ENCODE data around the gene PRM2.

PRM2 gene

GRCh38 chr16:11319529-11320146 lies 43.4 kb upstream of the PRM2 start:
- no peaks in the 10 kb centered on the region for H3K27me3 ChIP-seq (replicated peaks in 2 of 5; ENCODE audit: control insufficient read depth in 4 of 5, insufficient read depth in 5 of 5, low read length in 4 of 5)
- H3K9me3 ChIP-seq (ENCODE audit: control extremely low read depth in 1 of 5, control insufficient read depth in 4 of 5, insufficient read depth in 2 of 5, low read depth in 1 of 5, low read length in 4 of 5) = no peaks in the 10 kb centered on the region
- 89% methylated on average over 7 of the region's 8 CpGs for WGBS (ENCODE audit: insufficient coverage)
- POLR2A ChIA-PET = no interaction called here
- no peak overlapping the region for H3K27ac ChIP-seq (ENCODE audit: insufficient read depth in 1 of 2, low read depth in 1 of 2, low read length in 2 of 2, poor library complexity in 1 of 2, severe bottlenecking in 2 of 2)
- DNase-seq = peak in 2 of 3 donors; percentile 40 to 55
- no peaks in the 10 kb centered on the region for H3K36me3 ChIP-seq (ENCODE audit: control insufficient read depth in 4 of 4, insufficient read depth in 4 of 4, low read length in 3 of 4)
- H3K4me3 ChIP-seq (ENCODE audit: control insufficient read depth in 1 of 7, extremely low read depth in 1 of 7, insufficient read depth in 4 of 7, low read depth in 2 of 7, low read length in 6 of 7) = no peak overlapping the region
- no peaks in the 10 kb centered on the region for H3K4me1 ChIP-seq (ENCODE audit: control extremely low read depth in 1 of 4, control insufficient read depth in 4 of 4, insufficient read depth in 4 of 4, low read length in 3 of 4)
- CTCF ChIA-PET = no interaction called here

DNA sequence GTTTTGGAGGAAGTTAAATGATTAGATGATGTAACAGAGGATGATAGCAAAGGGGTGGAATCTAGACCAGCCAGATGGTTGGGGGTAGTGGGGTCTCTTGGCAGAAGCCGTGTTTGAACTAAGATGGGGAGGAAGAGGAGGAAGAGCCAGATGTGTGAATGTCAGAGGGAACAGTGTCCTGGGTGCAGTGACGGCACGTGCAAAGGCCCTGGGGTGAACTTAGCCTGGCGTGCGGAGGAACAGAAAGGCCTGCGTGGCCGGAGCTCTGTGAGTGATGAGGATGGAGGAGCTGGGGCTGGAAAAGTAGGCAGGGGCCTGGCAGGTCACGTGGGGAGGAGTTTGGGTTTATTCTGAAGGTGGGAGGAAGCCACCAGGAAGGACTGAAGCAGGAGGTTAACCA lies 42.5 kb upstream of the PRM2 start:
- POLR2A ChIA-PET = no interaction called here

DNA sequence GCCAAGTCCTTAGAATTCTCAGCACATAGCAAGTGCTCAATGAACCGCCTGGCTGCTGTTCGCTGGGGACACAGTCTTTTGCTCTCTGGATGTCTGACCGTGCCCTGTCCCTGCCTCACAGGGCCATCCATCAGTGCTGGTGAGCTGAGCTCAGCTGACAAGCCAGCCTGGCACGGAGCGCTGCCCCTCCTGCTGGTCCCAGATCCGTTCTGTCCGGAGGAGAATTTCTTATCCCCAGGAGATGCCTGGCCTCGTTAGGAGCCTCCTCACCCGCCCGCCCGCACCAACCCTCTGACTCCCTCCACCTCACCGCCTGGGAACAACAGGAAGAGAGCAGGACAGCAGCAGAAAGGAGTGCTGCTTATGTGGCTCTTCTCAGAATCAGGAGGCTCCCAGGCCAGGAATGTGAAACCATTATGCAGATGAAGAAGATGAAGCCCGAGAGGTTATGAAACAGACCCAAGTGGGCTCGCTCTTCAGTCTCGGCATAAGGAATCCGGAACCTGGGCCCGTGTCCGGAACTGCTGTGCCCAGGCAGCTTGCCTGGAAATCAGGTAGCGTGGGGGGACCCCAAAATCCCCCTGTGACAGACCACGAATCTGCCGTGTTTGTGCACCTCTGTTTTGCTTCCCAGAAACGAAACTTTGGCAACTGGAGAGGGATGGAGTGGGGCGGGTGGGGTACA lies 40.2 kb upstream of the PRM2 start:
- Histone ChIP-seq H3K4me3 (ENCODE audit: control insufficient read depth in 1 of 7, extremely low read depth in 1 of 7, insufficient read depth in 4 of 7, low read depth in 2 of 7, low read length in 6 of 7) (no peak overlapping the region), H3K9me3 (ENCODE audit: control extremely low read depth in 1 of 5, control insufficient read depth in 4 of 5, insufficient read depth in 2 of 5, low read depth in 1 of 5, low read length in 4 of 5) (no peaks in the 10 kb centered on the region), H3K27me3 (replicated peaks in 2 of 5; ENCODE audit: control insufficient read depth in 4 of 5, insufficient read depth in 5 of 5, low read length in 4 of 5) (no peaks in the 10 kb centered on the region), H3K27ac (ENCODE audit: insufficient read depth in 1 of 2, low read depth in 1 of 2, low read length in 2 of 2, poor library complexity in 1 of 2, severe bottlenecking in 2 of 2) (no peak overlapping the region), H3K4me1 (ENCODE audit: control extremely low read depth in 1 of 4, control insufficient read depth in 4 of 4, insufficient read depth in 4 of 4, low read length in 3 of 4) (peaks cover 3 to 16% (median 16%) of the 10 kb centered on the region in 4 experiments), H3K36me3 (ENCODE audit: control insufficient read depth in 4 of 4, insufficient read depth in 4 of 4, low read length in 3 of 4) (no peaks in the 10 kb centered on the region)
- ChIA-PET POLR2A (no interaction called here), CTCF (interaction anchor here (1.5 kb wide), 1 partner anchor 18 kb away, joined by 3 read pairs; no protein-coding TSS in a partner anchor)
- DNase-seq = no peak
- 93% methylated on average over 23 of the region's 23 CpGs for WGBS (ENCODE audit: insufficient coverage)

More for the DNA sequence above, 42.5 kb upstream of the PRM2 start:
- Histone ChIP-seq H3K36me3 (ENCODE audit: control insufficient read depth in 4 of 4, insufficient read depth in 4 of 4, low read length in 3 of 4) (no peaks in the 10 kb centered on the region), H3K27me3 (replicated peaks in 2 of 5; ENCODE audit: control insufficient read depth in 4 of 5, insufficient read depth in 5 of 5, low read length in 4 of 5) (no peaks in the 10 kb centered on the region), H3K9me3 (ENCODE audit: control extremely low read depth in 1 of 5, control insufficient read depth in 4 of 5, insufficient read depth in 2 of 5, low read depth in 1 of 5, low read length in 4 of 5) (no peaks in the 10 kb centered on the region), H3K27ac (ENCODE audit: insufficient read depth in 1 of 2, low read depth in 1 of 2, low read length in 2 of 2, poor library complexity in 1 of 2, severe bottlenecking in 2 of 2) (no peak overlapping the region), H3K4me3 (ENCODE audit: control insufficient read depth in 1 of 7, extremely low read depth in 1 of 7, insufficient read depth in 4 of 7, low read depth in 2 of 7, low read length in 6 of 7) (no peak overlapping the region), H3K4me1 (ENCODE audit: control extremely low read depth in 1 of 4, control insufficient read depth in 4 of 4, insufficient read depth in 4 of 4, low read length in 3 of 4) (no peaks in the 10 kb centered on the region)
- CTCF ChIA-PET = interaction anchor here (1.4 kb wide), 1 partner anchor 21 kb away, joined by 5 read pairs; no protein-coding TSS in a partner anchor
- 100% methylated on average over 4 of the region's 8 CpGs for WGBS (ENCODE audit: insufficient coverage)
- DNase-seq = no peak

DNA sequence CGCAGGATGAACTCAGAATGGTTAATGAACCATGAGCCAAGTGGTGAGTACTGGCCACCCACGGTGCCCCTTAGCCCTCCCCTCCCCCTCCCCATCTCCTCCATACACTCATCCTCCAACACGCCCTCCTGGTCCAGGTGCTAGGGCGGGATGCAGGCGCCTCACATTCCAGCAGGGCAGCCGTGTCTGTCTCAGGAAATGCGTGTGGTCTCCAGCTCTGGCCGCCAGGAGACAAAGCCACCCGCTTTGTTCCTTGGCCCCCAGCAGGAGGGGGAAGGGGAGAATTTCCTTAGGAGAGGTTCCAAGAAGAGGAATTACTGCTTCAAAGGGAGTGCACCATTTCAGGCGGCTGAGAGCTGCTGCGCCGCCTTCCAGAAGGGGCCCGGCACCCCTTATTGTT lies 39.2 kb upstream of the PRM2 start:
- Histone ChIP-seq H3K4me3 (ENCODE audit: control insufficient read depth in 1 of 7, extremely low read depth in 1 of 7, insufficient read depth in 4 of 7, low read depth in 2 of 7, low read length in 6 of 7) (no peak overlapping the region), H3K27ac (ENCODE audit: insufficient read depth in 1 of 2, low read depth in 1 of 2, low read length in 2 of 2, poor library complexity in 1 of 2, severe bottlenecking in 2 of 2) (no peak overlapping the region), H3K4me1 (ENCODE audit: control extremely low read depth in 1 of 4, control insufficient read depth in 4 of 4, insufficient read depth in 4 of 4, low read length in 3 of 4) (peaks cover 7 to 25% (median 24%) of the 10 kb centered on the region in 4 experiments), H3K27me3 (replicated peaks in 2 of 5; ENCODE audit: control insufficient read depth in 4 of 5, insufficient read depth in 5 of 5, low read length in 4 of 5) (no peaks in the 10 kb centered on the region), H3K9me3 (ENCODE audit: control extremely low read depth in 1 of 5, control insufficient read depth in 4 of 5, insufficient read depth in 2 of 5, low read depth in 1 of 5, low read length in 4 of 5) (no peaks in the 10 kb centered on the region), H3K36me3 (ENCODE audit: control insufficient read depth in 4 of 4, insufficient read depth in 4 of 4, low read length in 3 of 4) (no peaks in the 10 kb centered on the region)
- POLR2A ChIA-PET = no interaction called here
- no peak for DNase-seq
- CTCF ChIA-PET = no interaction called here
- WGBS (ENCODE audit: insufficient coverage) = 87% methylated on average over 11 of the region's 13 CpGs

DNA sequence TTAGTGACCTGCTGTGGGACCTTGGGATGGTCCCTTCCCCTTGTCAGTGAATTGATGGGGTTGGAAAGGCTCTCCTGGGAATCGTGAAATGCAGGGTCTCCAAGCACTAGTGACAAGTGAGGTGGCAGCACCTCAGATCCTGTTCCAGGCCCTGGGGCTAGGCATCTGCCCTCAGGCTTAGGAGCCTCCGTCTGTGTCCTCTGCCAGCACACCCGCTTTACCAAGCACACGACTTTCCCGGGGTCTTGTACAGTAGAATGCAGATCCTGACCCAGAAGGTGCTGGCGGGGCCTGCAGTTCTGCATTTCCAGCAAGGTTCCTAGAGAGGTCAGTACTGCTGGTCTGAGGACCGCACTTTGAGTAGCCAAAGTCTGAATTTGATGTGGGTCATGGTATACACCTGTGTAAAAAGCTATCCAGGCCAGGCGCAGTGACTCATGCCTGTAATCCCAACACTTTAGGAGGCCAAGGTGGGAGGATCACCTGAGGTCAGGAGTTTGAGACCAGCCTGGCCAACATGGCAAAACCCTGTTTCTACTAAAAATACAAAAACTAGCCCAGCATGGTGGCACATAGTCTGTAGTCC lies 38.1 kb upstream of the PRM2 start:
- DNase-seq = no peak
- POLR2A ChIA-PET = no interaction called here
- Histone ChIP-seq H3K27me3 (replicated peaks in 2 of 5; ENCODE audit: control insufficient read depth in 4 of 5, insufficient read depth in 5 of 5, low read length in 4 of 5) (no peaks in the 10 kb centered on the region), H3K36me3 (ENCODE audit: control insufficient read depth in 4 of 4, insufficient read depth in 4 of 4, low read length in 3 of 4) (no peaks in the 10 kb centered on the region), H3K4me1 (ENCODE audit: control extremely low read depth in 1 of 4, control insufficient read depth in 4 of 4, insufficient read depth in 4 of 4, low read length in 3 of 4) (peaks cover 7 to 31% (median 28%) of the 10 kb centered on the region in 4 experiments), H3K27ac (ENCODE audit: insufficient read depth in 1 of 2, low read depth in 1 of 2, low read length in 2 of 2, poor library complexity in 1 of 2, severe bottlenecking in 2 of 2) (no peak overlapping the region), H3K4me3 (ENCODE audit: control insufficient read depth in 1 of 7, extremely low read depth in 1 of 7, insufficient read depth in 4 of 7, low read depth in 2 of 7, low read length in 6 of 7) (no peak overlapping the region), H3K9me3 (ENCODE audit: control extremely low read depth in 1 of 5, control insufficient read depth in 4 of 5, insufficient read depth in 2 of 5, low read depth in 1 of 5, low read length in 4 of 5) (no peaks in the 10 kb centered on the region)
- CTCF ChIA-PET = no interaction called here
- 96% methylated on average over 8 of the region's 8 CpGs for WGBS (ENCODE audit: insufficient coverage)

GRCh38 chr16:11313493-11314308 lies 37.4 kb upstream of the PRM2 start:
- H3K27me3 ChIP-seq (replicated peaks in 2 of 5; ENCODE audit: control insufficient read depth in 4 of 5, insufficient read depth in 5 of 5, low read length in 4 of 5) = no peaks in the 10 kb centered on the region
- CTCF ChIA-PET = interaction anchor here (2.5 kb wide), 1 partner anchor 11 kb away, joined by 7 read pairs; no protein-coding TSS in a partner anchor
- no peak overlapping the region for H3K27ac ChIP-seq (ENCODE audit: insufficient read depth in 1 of 2, low read depth in 1 of 2, low read length in 2 of 2, poor library complexity in 1 of 2, severe bottlenecking in 2 of 2)
- no peaks in the 10 kb centered on the region for H3K36me3 ChIP-seq (ENCODE audit: control insufficient read depth in 4 of 4, insufficient read depth in 4 of 4, low read length in 3 of 4)
- peaks cover 7 to 37% (median 33%) of the 10 kb centered on the region in 4 experiments for H3K4me1 ChIP-seq (ENCODE audit: control extremely low read depth in 1 of 4, control insufficient read depth in 4 of 4, insufficient read depth in 4 of 4, low read length in 3 of 4)
- no peak overlapping the region for H3K4me3 ChIP-seq (ENCODE audit: control insufficient read depth in 1 of 7, extremely low read depth in 1 of 7, insufficient read depth in 4 of 7, low read depth in 2 of 7, low read length in 6 of 7)
- no peak for DNase-seq
- POLR2A ChIA-PET = no interaction called here
- 97% methylated on average over 5 of the region's 9 CpGs for WGBS (ENCODE audit: insufficient coverage)
- H3K9me3 ChIP-seq (ENCODE audit: control extremely low read depth in 1 of 5, control insufficient read depth in 4 of 5, insufficient read depth in 2 of 5, low read depth in 1 of 5, low read length in 4 of 5) = no peaks in the 10 kb centered on the region
